GM18526 (cell line): ENCODE measurements around the gene ALS2CL.

ENCODE experiments used
- POLR2A ChIP-seq: IDR thresholded peaks from 3 replicates; pipeline ENCODE4 v1.6.1; 2011; ENCODE audit not compliant: insufficient read length; ENCODE audit errors: extremely low read depth

ALS2CL gene

GRCh38 chr3:46721009-46721408, 27.5 kb upstream of the ALS2CL start:
- no peak for TF ChIP-seq POLR2A

GRCh38 chr3:46719735-46720271, 26.3 kb upstream of the ALS2CL start:
- no peak for TF ChIP-seq POLR2A

GRCh38 chr3:46719044-46719565, 25.6 kb upstream of the ALS2CL start:
- TF ChIP-seq POLR2A = no peak

- TF ChIP-seq POLR2A = no peak
Observed at GRCh38 chr3:46717447-46718231, 24.2 kb upstream of the ALS2CL start, which contains the start of gene PRSS50. Gene PRSS50 (minus strand): TSS chr3:46717869. CDS start chr3:46717824, 45 bp downstream.

DNA sequence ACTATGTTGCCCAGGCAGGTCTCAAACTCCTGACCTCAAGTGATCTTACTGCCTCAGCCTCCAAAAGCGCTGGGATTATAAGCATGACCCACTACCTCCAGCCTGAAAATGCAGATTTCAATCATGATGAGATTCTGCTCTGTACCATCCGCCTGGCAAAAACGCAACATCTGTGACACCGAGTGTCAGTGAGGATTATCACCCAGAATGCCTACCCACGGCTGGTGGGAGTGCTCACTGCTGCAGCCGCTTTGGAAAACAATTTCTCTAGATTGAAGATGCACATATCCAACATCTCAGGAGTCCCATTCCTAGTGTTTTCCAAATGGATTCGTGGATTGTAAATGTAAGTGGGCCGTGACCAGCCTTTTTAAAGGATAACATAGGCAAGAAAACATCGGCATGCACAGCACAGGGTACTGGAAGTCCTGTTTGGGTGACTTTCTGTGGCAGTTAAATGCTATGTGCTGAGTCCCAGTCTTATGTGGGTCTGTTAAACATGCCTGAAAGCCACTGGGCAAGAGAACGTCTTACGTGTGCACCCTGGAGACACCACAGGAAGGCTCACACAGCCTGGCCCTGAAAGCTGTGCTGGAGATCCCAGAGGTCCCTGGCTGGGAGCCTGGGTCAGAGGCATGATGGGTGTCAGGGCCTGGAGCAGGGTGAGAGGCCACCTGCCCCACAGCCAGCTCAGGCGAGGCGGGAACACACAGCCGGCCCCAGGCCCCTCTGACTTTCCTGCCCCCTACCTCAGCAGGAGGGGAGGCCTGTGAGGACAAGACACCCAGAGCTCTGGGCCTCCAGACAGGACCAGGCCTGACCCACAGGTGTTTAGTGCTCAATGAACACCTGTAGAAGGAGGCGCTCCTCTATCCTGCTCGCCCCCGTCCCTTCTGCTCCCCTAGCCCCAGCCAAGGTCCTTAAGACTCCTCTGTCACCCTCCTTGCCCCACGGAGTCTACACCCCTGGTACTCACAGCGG, 23.3 kb upstream of the ALS2CL start:
- TF ChIP-seq POLR2A = no peak

- TF ChIP-seq POLR2A = no peak
Observed at GRCh38 chr3:46715507-46716175, 22.2 kb upstream of the ALS2CL start.

DNA sequence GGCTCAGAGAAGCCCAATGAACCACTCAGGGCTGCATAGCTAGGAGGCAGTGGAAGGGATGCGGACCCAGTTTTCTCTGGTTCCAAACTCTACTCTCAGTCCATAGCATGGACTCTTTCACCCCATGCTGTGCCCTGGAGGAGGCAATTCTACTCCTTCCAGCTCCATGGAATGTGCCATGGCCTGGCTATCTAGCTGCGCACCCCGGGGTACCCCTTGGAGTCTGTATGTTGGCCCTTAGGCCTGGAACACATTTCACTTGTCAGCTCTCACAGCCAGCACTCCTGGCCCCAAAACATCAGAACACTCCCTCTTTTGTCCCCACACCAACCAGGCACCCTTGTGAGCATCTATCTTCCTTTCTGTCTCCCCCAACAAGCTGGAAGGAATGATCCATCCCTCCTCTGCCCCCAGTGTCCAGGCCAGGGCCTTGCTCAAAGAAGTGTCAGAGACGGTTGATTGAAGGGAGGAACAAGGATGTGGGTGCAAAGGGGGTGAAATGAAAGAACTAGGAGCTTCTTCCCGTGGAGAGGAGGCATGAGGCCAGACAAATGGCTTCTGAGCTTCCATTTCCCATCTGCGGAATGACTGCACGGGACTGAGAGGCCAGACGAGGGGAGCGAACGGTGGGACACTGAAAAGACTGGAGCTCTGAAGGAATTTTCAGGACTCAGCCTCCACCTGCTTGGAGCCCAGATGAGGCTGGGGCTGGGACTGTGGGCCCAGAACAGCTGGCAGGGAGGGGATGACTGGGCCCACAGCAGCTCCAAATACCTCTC, 21.4 kb upstream of the ALS2CL start:
- no peak for TF ChIP-seq POLR2A

DNA sequence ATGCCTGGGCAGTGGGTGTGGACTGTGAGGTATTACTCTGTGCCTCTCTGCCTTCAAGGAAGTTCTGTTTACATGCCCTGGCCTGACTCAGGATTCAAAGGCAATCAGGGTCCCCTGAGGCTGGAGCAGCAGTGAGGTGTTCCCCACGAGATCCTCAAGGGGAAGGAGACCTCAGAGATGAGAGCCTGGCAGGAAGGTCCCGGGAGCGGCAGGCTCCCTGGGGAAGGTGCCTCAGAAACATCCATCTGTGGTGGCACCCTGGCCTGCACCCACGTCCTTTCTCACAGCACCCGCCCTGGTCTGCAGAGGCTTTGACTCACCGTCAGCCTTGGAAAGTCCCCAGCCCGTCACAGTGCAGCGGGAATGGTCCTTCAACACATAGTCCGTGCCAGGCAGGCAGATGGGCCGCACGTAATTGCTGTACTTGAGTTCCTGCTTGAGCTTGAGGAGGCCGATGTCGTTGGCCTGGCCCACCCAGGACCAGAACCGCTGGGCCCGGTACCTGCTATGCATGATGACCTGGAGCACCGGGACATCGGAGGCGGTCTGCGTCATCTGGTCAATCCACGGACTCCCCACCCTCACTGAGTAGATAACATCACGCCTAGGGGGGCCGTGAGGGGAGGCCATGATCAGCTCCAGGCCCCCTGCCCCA, 20.5 kb upstream of the ALS2CL start:
- no peak for TF ChIP-seq POLR2A

- no peak for TF ChIP-seq POLR2A
Observed at GRCh38 chr3:46713050-46713897, 19.8 kb upstream of the ALS2CL start.

GRCh38 chr3:46712191-46713049, 18.9 kb upstream of the ALS2CL start:
- no peak for TF ChIP-seq POLR2A

DNA sequence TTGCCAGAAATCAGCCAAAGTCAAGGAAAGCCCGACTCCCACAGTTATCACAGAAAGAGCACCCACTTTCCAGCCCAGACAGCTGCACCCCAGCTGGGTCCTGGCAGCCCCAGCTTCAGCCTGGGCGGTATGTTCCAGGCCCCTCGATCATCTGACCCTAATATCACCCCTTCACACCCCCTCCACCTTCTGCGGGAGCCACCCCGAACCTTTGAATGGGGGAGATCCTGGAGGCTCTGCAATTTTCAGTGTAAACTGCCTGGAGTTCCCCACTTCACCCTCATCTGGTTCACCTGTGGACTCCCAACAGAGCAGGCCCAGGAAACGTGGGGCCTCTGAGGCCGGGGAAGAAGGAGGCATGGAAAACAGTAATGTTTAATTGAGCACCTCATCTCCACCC, 18.3 kb upstream of the ALS2CL start:
- no peak for TF ChIP-seq POLR2A

DNA sequence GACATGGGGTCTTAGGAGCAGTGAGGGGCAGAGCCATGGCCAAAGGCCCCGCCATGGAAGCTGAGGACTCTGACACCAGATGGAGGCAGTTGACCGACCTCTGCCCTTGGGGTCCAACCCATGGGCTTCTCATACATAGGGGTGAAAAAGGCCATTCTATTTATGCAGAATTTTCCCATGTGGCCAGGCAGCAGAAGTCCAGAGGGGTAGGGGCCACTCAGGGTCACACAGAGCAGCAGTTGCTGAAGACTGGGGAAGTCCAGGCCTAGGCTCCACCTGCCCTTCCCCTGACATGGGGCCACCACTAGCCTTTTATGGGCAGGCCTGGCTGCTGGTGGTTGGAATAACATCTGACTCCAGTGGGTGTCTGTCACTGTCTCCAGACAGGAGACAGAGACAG, 17.8 kb upstream of the ALS2CL start:
- no peak for TF ChIP-seq POLR2A
